HG02981 (cell line): ENCODE data around the gene FRMPD4.

Source experiments
- ATAC-seq: cut with Tn5 transposase; IDR thresholded peaks from one replicate; pipeline ENCODE4 v1.9.1; 2021; ENCODE audit warnings: mild to moderate bottlenecking, moderate library complexity; ENCODE audit not compliant: unreplicated experiment

Gene FRMPD4

GRCh38 chrX:12423346-12423745 lies 285.1 kb downstream of the FRMPD4 start:
- no peak for ATAC-seq

- ATAC-seq = no peak
Observed at GRCh38 chrX:12425496-12425895, 287.2 kb downstream of the FRMPD4 start.

GRCh38 chrX:12426420-12426819 lies 288.1 kb downstream of the FRMPD4 start:
- no peak for ATAC-seq

GRCh38 chrX:12434493-12434892 lies 296.2 kb downstream of the FRMPD4 start:
- ATAC-seq = no peak

GRCh38 chrX:12439416-12439815 lies 301.1 kb downstream of the FRMPD4 start:
- ATAC-seq = no peak

GRCh38 chrX:12440246-12440645 lies 302.0 kb downstream of the FRMPD4 start:
- no peak for ATAC-seq

- no peak for ATAC-seq
Observed at GRCh38 chrX:12441381-12442128, 303.3 kb downstream of the FRMPD4 start.

- peak; percentile 93 for ATAC-seq
Observed at GRCh38 chrX:12443534-12444098, 305.3 kb downstream of the FRMPD4 start.

GRCh38 chrX:12446342-12447075 lies 308.2 kb downstream of the FRMPD4 start:
- ATAC-seq = no peak

- no peak for ATAC-seq
Observed at GRCh38 chrX:12447448-12448064, 309.3 kb downstream of the FRMPD4 start.

- ATAC-seq = no peak
Observed at GRCh38 chrX:12452268-12452667, 314.0 kb downstream of the FRMPD4 start.

- ATAC-seq = no peak
Observed at GRCh38 chrX:12460929-12461328, 322.7 kb downstream of the FRMPD4 start.

- no peak for ATAC-seq
Observed at GRCh38 chrX:12463052-12463451, 324.8 kb downstream of the FRMPD4 start.

- ATAC-seq = no peak
Observed at GRCh38 chrX:12463873-12464272, 325.6 kb downstream of the FRMPD4 start.

- ATAC-seq = no peak
Observed at GRCh38 chrX:12467321-12467720, 329.0 kb downstream of the FRMPD4 start.

- ATAC-seq = no peak
Observed at GRCh38 chrX:12469296-12469695, 331.0 kb downstream of the FRMPD4 start.

GRCh38 chrX:12471061-12471460 lies 332.8 kb downstream of the FRMPD4 start:
- ATAC-seq = no peak

- no peak for ATAC-seq
Observed at GRCh38 chrX:12480956-12481355, 342.7 kb downstream of the FRMPD4 start.

- no peak for ATAC-seq
Observed at GRCh38 chrX:12488220-12488619, 349.9 kb downstream of the FRMPD4 start.

- no peak for ATAC-seq
Observed at GRCh38 chrX:12488771-12489170, 350.5 kb downstream of the FRMPD4 start.

GRCh38 chrX:12489341-12489740 lies 351.1 kb downstream of the FRMPD4 start:
- no peak for ATAC-seq
